Brain microvascular endothelial cell (primary cell): Measurements from ENCODE around the gene MFAP4.
A peak's percentile ranks its signal among the peaks of the same experiment; 100 is the strongest.

Source experiments
- DNase-seq: peaks from one replicate; pipeline ENCODE4 v3.0.0-alpha.2; 2020
- H3K27ac ChIP-seq: fragments of 250-450 bp; sonication (Bioruptor Pico); 2 replicates; pipeline ENCODE4 v1.5.1; 2020; ENCODE audit warnings: mild to moderate bottlenecking, moderate library complexity
- H3K27me3 ChIP-seq: fragments of 250-450 bp; sonication (Bioruptor Pico); replicated peaks from 2 replicates; pipeline ENCODE4 v1.5.1; 2020; ENCODE audit warnings: mild to moderate bottlenecking
- H3K36me3 ChIP-seq: fragments of 250-450 bp; sonication (Bioruptor Pico); replicated peaks from 2 replicates; pipeline ENCODE4 v1.5.1; 2020; ENCODE audit warnings: mild to moderate bottlenecking
- H3K4me3 ChIP-seq: 2 replicates; pipeline ENCODE4 v1.5.1; 2011; ENCODE audit warnings: low read depth, mild to moderate bottlenecking, control low read depth, low read length, moderate library complexity
- in situ Hi-C: cut with HindIII; loops from 2 replicates; pipeline ENCODE4 v1.10.0; 2017; ENCODE audit warnings: low sequenced_read_pairs, low pct_ligation_motif_present
- TF ChIP-seq, protein P1 (sequence below): IDR thresholded peaks from 2 replicates; pipeline ENCODE4 v1.5.1; 2011; ENCODE audit warnings: low read depth, mild to moderate bottlenecking, moderate library complexity, low read length, control low read depth, inconsistent platforms; ENCODE audit errors: missing control alignments

MFAP4 gene

DNA sequence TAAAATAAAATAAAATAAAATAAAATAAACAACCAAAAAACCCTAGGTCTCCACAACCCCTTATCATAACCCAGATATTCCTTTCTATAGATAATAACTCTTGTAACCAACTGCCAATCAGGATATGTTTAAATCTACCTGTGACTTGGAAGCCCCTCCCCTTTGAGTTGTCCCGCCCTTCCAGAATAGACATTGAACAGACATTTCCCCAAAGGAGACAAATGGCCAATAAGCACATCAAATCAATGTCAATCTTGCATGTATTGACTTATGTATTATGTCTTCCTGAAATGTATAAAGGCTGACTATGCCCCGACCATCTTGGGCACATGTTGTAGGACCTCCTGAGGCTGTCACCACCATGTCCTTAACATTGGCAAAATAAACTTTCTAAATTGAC, 10.2 kb downstream of the MFAP4 start:
- TF ChIP-seq, protein P1, sequence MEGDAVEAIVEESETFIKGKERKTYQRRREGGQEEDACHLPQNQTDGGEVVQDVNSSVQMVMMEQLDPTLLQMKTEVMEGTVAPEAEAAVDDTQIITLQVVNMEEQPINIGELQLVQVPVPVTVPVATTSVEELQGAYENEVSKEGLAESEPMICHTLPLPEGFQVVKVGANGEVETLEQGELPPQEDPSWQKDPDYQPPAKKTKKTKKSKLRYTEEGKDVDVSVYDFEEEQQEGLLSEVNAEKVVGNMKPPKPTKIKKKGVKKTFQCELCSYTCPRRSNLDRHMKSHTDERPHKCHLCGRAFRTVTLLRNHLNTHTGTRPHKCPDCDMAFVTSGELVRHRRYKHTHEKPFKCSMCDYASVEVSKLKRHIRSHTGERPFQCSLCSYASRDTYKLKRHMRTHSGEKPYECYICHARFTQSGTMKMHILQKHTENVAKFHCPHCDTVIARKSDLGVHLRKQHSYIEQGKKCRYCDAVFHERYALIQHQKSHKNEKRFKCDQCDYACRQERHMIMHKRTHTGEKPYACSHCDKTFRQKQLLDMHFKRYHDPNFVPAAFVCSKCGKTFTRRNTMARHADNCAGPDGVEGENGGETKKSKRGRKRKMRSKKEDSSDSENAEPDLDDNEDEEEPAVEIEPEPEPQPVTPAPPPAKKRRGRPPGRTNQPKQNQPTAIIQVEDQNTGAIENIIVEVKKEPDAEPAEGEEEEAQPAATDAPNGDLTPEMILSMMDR, result no peak
- peak overlapping the region; percentile 87 for H3K27ac ChIP-seq
- no peaks in the 10 kb centered on the region for H3K27me3 ChIP-seq
- no peak for DNase-seq
- peaks cover 24% of the 10 kb centered on the region for H3K36me3 ChIP-seq
- H3K4me3 ChIP-seq, result peak overlapping the region; percentile 67
- in situ Hi-C loops, result no loop called here

DNA sequence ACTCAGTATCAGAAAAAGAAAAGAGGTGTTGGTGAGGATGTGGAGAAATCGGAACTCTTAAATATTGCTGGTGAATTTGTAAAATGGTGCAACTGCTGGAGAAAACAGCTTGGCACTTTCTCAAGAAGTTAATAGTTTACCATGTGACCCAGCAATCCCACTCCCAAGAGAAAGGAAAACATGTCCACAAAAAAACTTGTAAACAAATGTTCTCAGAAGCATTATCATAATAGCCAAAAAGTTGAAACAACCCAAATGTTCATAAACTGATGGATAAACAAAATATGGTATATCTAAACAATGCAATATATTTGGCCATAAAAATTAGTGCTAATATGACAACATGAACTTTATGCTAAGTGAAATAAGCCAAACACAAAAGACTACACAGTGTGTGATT, 11.3 kb downstream of the MFAP4 start:
- Histone ChIP-seq H3K4me3 (no peak overlapping the region), H3K36me3 (peaks cover 14% of the 10 kb centered on the region), H3K27ac (no peak overlapping the region), H3K27me3 (no peaks in the 10 kb centered on the region)
- in situ Hi-C loops, result no loop called here
- TF ChIP-seq, protein P1, result no peak
- no peak for DNase-seq

DNA sequence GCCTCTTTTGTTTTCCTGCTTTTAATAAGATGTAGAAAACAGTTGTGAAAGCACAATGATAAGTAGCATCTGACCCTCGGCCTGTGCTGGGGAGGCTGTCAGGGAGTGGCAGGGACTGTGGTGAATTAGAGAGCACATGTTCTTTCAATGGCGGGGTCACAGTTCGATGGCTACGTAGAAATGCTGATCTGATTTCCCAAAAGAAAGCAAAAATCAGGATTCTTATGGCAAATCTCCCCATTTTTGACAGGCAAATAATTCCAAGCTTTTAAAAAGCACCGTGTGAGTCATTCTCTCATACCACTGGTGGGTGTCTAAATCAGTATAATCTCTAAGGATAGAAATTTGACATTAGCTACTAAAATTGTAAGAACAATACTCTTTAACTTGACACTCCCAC, 12.9 kb downstream of the MFAP4 start:
- TF ChIP-seq, protein P1, result no peak
- in situ Hi-C loops, result no loop called here

DNA sequence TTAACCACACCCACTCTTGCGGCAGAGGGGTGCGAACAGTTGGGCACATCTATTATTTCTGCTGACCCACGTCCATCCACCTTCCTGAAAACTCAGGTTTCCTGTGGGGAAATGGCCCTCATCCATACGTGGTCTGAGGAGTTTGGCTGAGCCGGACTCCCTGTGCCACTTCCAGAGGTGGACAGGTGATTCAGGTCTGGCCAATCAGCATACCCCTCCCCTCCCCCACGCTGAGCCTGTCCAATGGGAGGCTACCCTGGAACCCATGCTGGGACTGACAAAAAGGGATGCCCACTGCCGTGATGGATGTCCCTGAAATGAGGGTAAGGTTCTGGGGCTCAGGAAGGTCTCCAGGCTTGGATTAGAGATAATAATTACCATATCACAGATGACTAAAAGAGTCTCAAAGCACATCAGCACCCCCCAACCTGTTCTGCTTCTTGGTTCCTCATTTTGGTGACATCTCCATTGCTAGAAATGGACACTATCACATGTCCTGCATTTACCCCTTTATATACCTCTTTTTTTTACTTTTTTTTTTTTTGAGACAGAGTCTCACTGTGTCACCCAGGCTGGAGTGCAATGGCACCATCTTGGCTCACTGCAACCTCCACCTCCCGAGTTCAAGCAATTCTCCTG, 14.0 kb downstream of the MFAP4 start:
- Histone ChIP-seq H3K27ac (no peak overlapping the region), H3K27me3 (no peaks in the 10 kb centered on the region), H3K4me3 (no peak overlapping the region), H3K36me3 (no peaks in the 10 kb centered on the region)
- no peak for DNase-seq
- TF ChIP-seq, protein P1, result no peak
- in situ Hi-C loops, result no loop called here

More for the DNA sequence above, 12.9 kb downstream of the MFAP4 start:
- Histone ChIP-seq H3K4me3 (no peak overlapping the region), H3K27me3 (no peaks in the 10 kb centered on the region), H3K36me3 (no peaks in the 10 kb centered on the region), H3K27ac (no peak overlapping the region)
- DNase-seq, result no peak

DNA sequence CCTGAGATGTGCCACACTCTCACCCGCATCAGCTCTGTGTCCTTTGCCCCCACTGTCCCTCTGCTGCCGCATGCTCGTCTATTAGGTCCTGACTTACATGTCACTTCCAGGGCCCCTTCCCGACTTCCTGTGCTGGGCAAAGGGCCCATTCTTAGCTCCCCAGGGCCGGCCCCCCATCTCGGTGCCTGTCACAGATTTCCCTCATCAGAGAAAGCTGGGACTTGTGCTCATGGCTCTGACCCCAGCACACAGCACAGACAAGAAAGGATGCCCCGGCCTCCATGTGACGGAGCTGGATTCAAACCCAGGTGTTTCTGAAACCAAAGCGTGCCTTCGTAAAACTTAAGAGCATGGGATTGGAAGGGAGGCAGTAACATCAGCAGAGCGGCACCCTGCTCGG, 14.6 kb downstream of the MFAP4 start:
- TF ChIP-seq, protein P1, result no peak
- no peak for DNase-seq
- Histone ChIP-seq H3K27me3 (no peaks in the 10 kb centered on the region), H3K36me3 (no peaks in the 10 kb centered on the region), H3K27ac (no peak overlapping the region), H3K4me3 (no peak overlapping the region)
- in situ Hi-C loops, result no loop called here

DNA sequence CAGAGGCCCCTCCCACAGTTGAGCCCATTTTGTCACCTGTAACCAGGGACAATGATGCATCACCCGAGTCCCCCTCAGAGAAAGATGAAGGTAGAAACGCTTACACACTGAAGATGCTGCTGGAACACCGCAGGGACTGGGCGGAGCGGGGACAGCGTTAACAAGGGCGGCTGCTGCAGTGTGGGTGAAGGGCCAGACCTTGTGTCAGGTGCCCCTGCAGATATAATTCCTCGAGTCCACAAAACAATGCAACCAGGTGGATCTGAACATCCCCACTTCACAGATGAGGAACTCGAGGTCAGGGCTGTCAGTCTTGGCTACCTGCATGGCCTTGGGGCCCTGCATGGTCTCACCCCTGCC, 15.0 kb downstream of the MFAP4 start:
- in situ Hi-C loops, result no loop called here
- TF ChIP-seq, protein P1, result no peak

More for the DNA sequence above, 15.0 kb downstream of the MFAP4 start:
- Histone ChIP-seq H3K27ac (no peak overlapping the region), H3K4me3 (no peak overlapping the region), H3K36me3 (no peaks in the 10 kb centered on the region), H3K27me3 (no peaks in the 10 kb centered on the region)
- no peak for DNase-seq
